ENCODE measurements around the gene FOXA2.

The FOXA2 gene

GRCh38 chr20:22568872-22569344, 15.5 kb downstream of the FOXA2 start:
- in situ Hi-C loops (cut with MboI; ENCODE audit: low sequenced_read_pairs): no loop called here
- no peak for DNase-seq (ENCODE audit: low spot score in 2 of 2)
- no peaks in the 10 kb centered on the region for H3K9me3 ChIP-seq
- no peaks in the 10 kb centered on the region for H3K4me1 ChIP-seq
- no peak overlapping the region for H3K4me3 ChIP-seq
- no peaks in the 10 kb centered on the region for H3K27me3 ChIP-seq (ENCODE audit: low read depth)
- no peaks in the 10 kb centered on the region for H3K36me3 ChIP-seq (replicated peaks)

- H3K36me3 ChIP-seq (replicated peaks): no peaks in the 10 kb centered on the region
- no peak overlapping the region for H3K4me3 ChIP-seq
- in situ Hi-C loops (cut with MboI; ENCODE audit: low sequenced_read_pairs): no loop called here
- H3K4me1 ChIP-seq: no peaks in the 10 kb centered on the region
- no peaks in the 10 kb centered on the region for H3K27me3 ChIP-seq (ENCODE audit: low read depth)
- no peak for DNase-seq (ENCODE audit: low spot score in 2 of 2)
- no peaks in the 10 kb centered on the region for H3K9me3 ChIP-seq
Measured at GRCh38 chr20:22567944-22568871, 16.2 kb downstream of the FOXA2 start.

- Histone ChIP-seq H3K4me3 (no peak overlapping the region), H3K4me1 (no peaks in the 10 kb centered on the region), H3K9me3 (no peaks in the 10 kb centered on the region), H3K27me3 (ENCODE audit: low read depth) (no peaks in the 10 kb centered on the region), H3K36me3 (replicated peaks) (no peaks in the 10 kb centered on the region)
- DNase-seq (ENCODE audit: low spot score in 2 of 2): no peak
- in situ Hi-C loops (cut with MboI; ENCODE audit: low sequenced_read_pairs): no loop called here
Measured at GRCh38 chr20:22566876-22567658, 17.3 kb downstream of the FOXA2 start.

GRCh38 chr20:22563062-22563965, 21.1 kb downstream of the FOXA2 start:
- in situ Hi-C loops (cut with MboI; ENCODE audit: low sequenced_read_pairs): no loop called here
- no peaks in the 10 kb centered on the region for H3K36me3 ChIP-seq (replicated peaks)
- no peaks in the 10 kb centered on the region for H3K9me3 ChIP-seq
- no peak for DNase-seq (ENCODE audit: low spot score in 2 of 2)
- no peaks in the 10 kb centered on the region for H3K4me1 ChIP-seq
- no peak overlapping the region for H3K4me3 ChIP-seq
- no peaks in the 10 kb centered on the region for H3K27me3 ChIP-seq (ENCODE audit: low read depth)

GRCh38 chr20:22562620-22563019, 21.8 kb downstream of the FOXA2 start:
- no peaks in the 10 kb centered on the region for H3K9me3 ChIP-seq
- H3K27me3 ChIP-seq (ENCODE audit: low read depth): no peaks in the 10 kb centered on the region
- no peaks in the 10 kb centered on the region for H3K36me3 ChIP-seq (replicated peaks)
- DNase-seq (ENCODE audit: low spot score in 2 of 2): no peak
- H3K4me1 ChIP-seq: no peaks in the 10 kb centered on the region
- H3K4me3 ChIP-seq: no peak overlapping the region
- in situ Hi-C loops (cut with MboI; ENCODE audit: low sequenced_read_pairs): no loop called here

- no peak for DNase-seq (ENCODE audit: low spot score in 2 of 2)
- Histone ChIP-seq H3K4me1 (no peaks in the 10 kb centered on the region), H3K9me3 (no peaks in the 10 kb centered on the region), H3K36me3 (replicated peaks) (no peaks in the 10 kb centered on the region), H3K27me3 (ENCODE audit: low read depth) (no peaks in the 10 kb centered on the region), H3K4me3 (no peak overlapping the region)
- in situ Hi-C loops (cut with MboI; ENCODE audit: low sequenced_read_pairs): no loop called here
Measured at GRCh38 chr20:22561965-22562577, 22.3 kb downstream of the FOXA2 start.

- Histone ChIP-seq H3K4me3 (no peak overlapping the region), H3K4me1 (no peaks in the 10 kb centered on the region), H3K9me3 (no peaks in the 10 kb centered on the region), H3K36me3 (replicated peaks) (no peaks in the 10 kb centered on the region), H3K27me3 (ENCODE audit: low read depth) (no peaks in the 10 kb centered on the region)
- no peak for DNase-seq (ENCODE audit: low spot score in 2 of 2)
- in situ Hi-C loops (cut with MboI; ENCODE audit: low sequenced_read_pairs): no loop called here
Measured at GRCh38 chr20:22560817-22561216, 23.6 kb downstream of the FOXA2 start.

GRCh38 chr20:22559711-22560318, 24.6 kb downstream of the FOXA2 start:
- DNase-seq (ENCODE audit: low spot score in 2 of 2): no peak
- Histone ChIP-seq H3K4me1 (no peaks in the 10 kb centered on the region), H3K27me3 (ENCODE audit: low read depth) (no peaks in the 10 kb centered on the region), H3K9me3 (no peaks in the 10 kb centered on the region), H3K4me3 (no peak overlapping the region), H3K36me3 (replicated peaks) (no peaks in the 10 kb centered on the region)
- in situ Hi-C loops (cut with MboI; ENCODE audit: low sequenced_read_pairs): no loop called here

- DNase-seq (ENCODE audit: low spot score in 2 of 2): no peak
- Histone ChIP-seq H3K4me3 (no peak overlapping the region), H3K36me3 (replicated peaks) (no peaks in the 10 kb centered on the region), H3K4me1 (no peaks in the 10 kb centered on the region), H3K27me3 (ENCODE audit: low read depth) (no peaks in the 10 kb centered on the region), H3K9me3 (no peaks in the 10 kb centered on the region)
- in situ Hi-C loops (cut with MboI; ENCODE audit: low sequenced_read_pairs): no loop called here
Measured at GRCh38 chr20:22557403-22558276, 26.7 kb downstream of the FOXA2 start.

- H3K4me1 ChIP-seq: no peaks in the 10 kb centered on the region
- H3K36me3 ChIP-seq (replicated peaks): no peaks in the 10 kb centered on the region
- DNase-seq (ENCODE audit: low spot score in 2 of 2): no peak
- no peaks in the 10 kb centered on the region for H3K9me3 ChIP-seq
- in situ Hi-C loops (cut with MboI; ENCODE audit: low sequenced_read_pairs): no loop called here
- no peaks in the 10 kb centered on the region for H3K27me3 ChIP-seq (ENCODE audit: low read depth)
- H3K4me3 ChIP-seq: no peak overlapping the region
Measured at GRCh38 chr20:22556565-22557056, 27.8 kb downstream of the FOXA2 start.

- Histone ChIP-seq H3K27me3 (ENCODE audit: low read depth) (no peaks in the 10 kb centered on the region), H3K4me3 (no peak overlapping the region), H3K4me1 (no peaks in the 10 kb centered on the region), H3K36me3 (replicated peaks) (no peaks in the 10 kb centered on the region), H3K9me3 (no peaks in the 10 kb centered on the region)
- in situ Hi-C loops (cut with MboI; ENCODE audit: low sequenced_read_pairs): no loop called here
- DNase-seq (ENCODE audit: low spot score in 2 of 2): no peak
Measured at GRCh38 chr20:22555791-22556564, 28.4 kb downstream of the FOXA2 start.
